Amniotic stem cell (primary cell): ENCODE data around the gene ELF4.

Source experiments
- DNase-seq: peaks from one replicate; lab custom pipeline; 2025; lab: John Stamatoyannopoulos, UW

Gene ELF4

GRCh38 chrX:130114141-130114588, 3.9 kb upstream of the ELF4 start:
- DNase-seq, result no peak

- DNase-seq, result no peak
These were observed 1.2 kb upstream of the ELF4 start for GRCh38 chrX:130111220-130112154.

- DNase-seq, result no peak
These were observed 593 bp downstream of the ELF4 start for GRCh38 chrX:130109429-130110378.

- DNase-seq, result no peak
These were observed 1.5 kb downstream of the ELF4 start for GRCh38 chrX:130108647-130109428.

- DNase-seq, result no peak
These were observed 4.2 kb downstream of the ELF4 start for GRCh38 chrX:130106071-130106470.

- no peak for DNase-seq
These were observed 5.1 kb downstream of the ELF4 start for GRCh38 chrX:130105244-130105643.

- no peak for DNase-seq
These were observed 6.7 kb downstream of the ELF4 start for GRCh38 chrX:130103605-130104004.

- no peak for DNase-seq
These were observed 10.1 kb downstream of the ELF4 start for GRCh38 chrX:130100180-130100579.

GRCh38 chrX:130098210-130098552, 12.1 kb downstream of the ELF4 start:
- DNase-seq, result no peak

GRCh38 chrX:130097507-130098209, 12.6 kb downstream of the ELF4 start:
- DNase-seq, result no peak

- DNase-seq, result no peak
These were observed 14.9 kb downstream of the ELF4 start for GRCh38 chrX:130095249-130096030.

- DNase-seq, result no peak
These were observed 15.6 kb downstream of the ELF4 start for GRCh38 chrX:130094696-130095095.

- DNase-seq, result no peak
These were observed 17.0 kb downstream of the ELF4 start for GRCh38 chrX:130093271-130093670.

- no peak for DNase-seq
These were observed 18.2 kb downstream of the ELF4 start for GRCh38 chrX:130091980-130092522.

- DNase-seq, result no peak
These were observed 19.9 kb downstream of the ELF4 start for GRCh38 chrX:130090364-130090763.

- no peak for DNase-seq
These were observed 23.7 kb downstream of the ELF4 start for GRCh38 chrX:130086447-130087206.

- no peak for DNase-seq
These were observed 24.5 kb downstream of the ELF4 start for GRCh38 chrX:130085551-130086446.

- no peak for DNase-seq
These were observed 25.6 kb downstream of the ELF4 start for GRCh38 chrX:130084631-130085237.
